ENCODE results near the gene ROBO1.
"Not testable (repeated sequence)": the region's sequence is repeated elsewhere in the genome, so short reads cannot be mapped to it uniquely, and the experiment has no call there.

Gene ROBO1

GRCh38 chr3:78765671-78766485 lies 1001.9 kb downstream of the ROBO1 start:
- no peak for DNase-seq

DNA sequence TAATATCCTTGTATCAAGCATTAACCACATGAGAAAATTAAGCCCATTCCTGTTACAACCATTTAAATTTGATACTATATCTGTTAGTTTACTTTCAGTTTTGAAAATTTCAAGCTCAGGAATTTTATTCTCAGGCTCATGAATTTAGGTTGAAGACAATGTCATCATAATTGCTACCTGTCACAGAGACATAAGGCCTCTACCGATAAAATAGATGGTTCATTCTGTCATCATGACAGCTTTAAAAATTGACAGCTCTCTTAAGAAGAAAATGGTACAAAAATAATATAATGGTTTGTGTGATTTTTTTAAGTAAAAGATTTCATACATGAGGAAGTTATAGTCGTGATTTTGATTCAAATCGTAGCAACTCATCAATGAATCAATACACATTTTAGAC lies 1003.2 kb downstream of the ROBO1 start:
- DNase-seq, result no peak

DNA sequence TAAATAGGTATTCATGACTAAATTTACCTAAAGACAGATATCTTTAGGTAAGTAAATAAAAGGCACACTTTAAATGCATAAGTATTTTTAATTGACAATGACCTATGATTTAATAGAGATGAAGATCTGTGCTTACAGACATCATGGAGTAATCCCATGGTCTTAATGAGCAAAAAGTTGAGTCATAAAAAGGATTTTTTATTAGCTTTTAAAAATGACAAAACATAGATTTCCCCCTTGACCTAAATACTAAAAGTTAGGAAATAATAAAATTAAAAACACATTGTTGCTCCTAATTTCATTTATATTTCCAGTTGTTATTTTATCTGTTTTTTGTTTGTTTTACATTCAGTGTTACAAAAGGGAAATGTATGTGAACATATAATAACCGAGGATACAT lies 1005.7 kb downstream of the ROBO1 start:
- no peak for DNase-seq

DNA sequence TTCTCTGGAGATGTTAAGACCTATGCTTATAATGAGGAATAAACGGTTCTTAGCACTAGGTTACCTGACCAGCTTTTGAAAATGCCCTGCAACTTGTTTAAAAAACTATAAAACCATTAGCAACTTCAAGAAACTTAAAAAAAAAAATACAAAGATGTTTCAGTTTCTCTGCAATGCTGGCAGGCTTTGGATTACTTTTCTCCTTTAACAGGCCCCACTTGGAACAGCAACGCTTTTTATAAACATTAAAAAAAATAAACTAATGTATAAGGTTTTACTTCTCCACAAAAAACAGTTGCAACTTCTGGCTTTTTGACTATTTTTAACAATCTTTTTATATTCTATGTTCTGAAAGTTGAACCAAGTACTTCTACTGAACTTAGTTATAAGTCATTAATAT lies 1006.7 kb downstream of the ROBO1 start:
- DNase-seq, result no peak

- DNase-seq, result no peak
Observed at GRCh38 chr3:78757731-78758130, 1010.1 kb downstream of the ROBO1 start.

DNA sequence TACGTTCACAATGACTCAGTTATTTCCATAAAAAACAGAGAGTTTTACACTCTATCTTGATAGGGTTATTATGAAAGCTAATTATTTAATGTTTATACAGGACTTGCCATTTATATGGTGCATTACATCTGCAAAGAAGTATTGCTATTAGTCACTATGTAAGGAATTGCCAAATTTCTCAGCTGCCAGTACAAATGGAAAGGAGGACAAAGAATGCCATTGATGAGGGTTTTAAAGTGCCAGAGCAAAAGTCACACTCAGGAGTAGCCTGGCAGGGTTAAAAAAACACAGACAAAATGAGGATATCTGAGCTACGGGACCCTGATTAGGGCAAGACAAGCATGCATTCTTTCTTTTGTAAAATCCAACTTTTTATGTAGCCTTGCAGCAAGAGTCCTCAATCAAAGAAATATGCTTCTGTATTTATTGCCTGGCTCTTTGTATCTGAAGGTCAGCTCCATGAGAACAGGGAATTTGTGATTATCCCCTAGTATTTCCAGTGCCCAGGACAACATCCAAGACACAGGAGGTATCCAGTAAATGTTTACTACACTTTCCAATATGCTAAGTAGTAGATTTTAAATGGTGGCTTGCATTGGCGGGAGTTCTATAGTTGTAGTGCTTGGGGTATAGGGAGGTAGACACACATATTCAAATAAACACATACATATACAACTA lies 1013.6 kb downstream of the ROBO1 start:
- no peak for DNase-seq

GRCh38 chr3:78751266-78751665 lies 1016.5 kb downstream of the ROBO1 start:
- no peak for DNase-seq

DNA sequence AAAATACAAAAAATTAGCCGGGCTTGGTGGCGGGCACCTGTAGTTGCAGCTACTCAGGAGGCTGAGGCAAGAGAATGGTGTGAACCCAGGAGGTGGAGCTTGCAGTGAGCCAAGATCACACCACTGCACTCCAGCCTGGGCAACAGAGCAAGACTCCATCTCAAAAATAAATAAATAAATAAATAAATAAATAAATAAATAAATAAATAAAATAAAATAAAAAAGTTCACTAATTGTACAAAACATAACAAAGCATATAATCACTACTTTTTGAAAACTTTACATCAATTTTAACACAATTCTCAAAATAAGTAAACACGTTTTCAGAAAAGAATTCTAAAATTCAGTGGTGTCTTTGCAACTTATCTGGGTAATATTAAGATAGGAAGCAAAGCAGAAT lies 1017.5 kb downstream of the ROBO1 start:
- not testable (repeated sequence) for DNase-seq

DNA sequence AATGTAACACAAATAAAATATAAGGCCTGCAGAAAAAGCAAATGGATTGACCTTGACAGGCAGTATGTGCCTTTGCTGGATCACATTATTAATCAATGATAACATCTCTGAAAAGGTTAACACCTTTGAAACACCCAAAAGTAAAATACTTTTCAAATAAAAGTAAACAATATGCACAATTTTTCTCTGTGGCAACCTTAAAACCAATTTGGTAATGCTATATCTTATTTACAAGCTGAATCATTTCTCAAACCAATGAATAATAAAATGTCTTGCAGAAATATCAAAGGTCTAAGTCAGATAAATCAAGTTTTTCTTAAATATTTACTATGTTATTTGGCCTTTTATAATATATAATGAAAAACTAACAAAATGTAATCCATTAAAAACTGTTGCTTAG lies 1018.7 kb downstream of the ROBO1 start:
- no peak for DNase-seq

GRCh38 chr3:78745847-78746246 lies 1022.0 kb downstream of the ROBO1 start:
- DNase-seq, result no peak

- no peak for DNase-seq
Observed at GRCh38 chr3:78742491-78742890, 1025.3 kb downstream of the ROBO1 start.

DNA sequence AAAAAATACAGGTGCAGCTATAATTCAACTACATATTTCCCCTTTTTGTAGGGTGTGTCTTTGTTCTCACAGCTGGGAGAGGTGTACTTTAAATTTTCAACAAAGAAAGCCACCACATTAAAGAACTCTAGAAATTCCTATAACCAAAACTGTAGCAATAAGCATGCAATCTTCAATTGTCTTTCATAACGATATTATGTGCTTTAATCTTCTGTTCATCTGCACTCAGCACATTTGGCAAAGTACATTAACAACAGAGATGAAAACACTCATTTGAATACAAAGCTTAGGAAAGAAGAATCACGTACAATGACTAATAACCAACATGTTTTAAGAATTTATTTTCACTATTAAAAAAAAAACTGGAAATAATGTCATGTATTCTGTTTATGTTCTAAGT lies 1025.8 kb downstream of the ROBO1 start:
- DNase-seq, result no peak

DNA sequence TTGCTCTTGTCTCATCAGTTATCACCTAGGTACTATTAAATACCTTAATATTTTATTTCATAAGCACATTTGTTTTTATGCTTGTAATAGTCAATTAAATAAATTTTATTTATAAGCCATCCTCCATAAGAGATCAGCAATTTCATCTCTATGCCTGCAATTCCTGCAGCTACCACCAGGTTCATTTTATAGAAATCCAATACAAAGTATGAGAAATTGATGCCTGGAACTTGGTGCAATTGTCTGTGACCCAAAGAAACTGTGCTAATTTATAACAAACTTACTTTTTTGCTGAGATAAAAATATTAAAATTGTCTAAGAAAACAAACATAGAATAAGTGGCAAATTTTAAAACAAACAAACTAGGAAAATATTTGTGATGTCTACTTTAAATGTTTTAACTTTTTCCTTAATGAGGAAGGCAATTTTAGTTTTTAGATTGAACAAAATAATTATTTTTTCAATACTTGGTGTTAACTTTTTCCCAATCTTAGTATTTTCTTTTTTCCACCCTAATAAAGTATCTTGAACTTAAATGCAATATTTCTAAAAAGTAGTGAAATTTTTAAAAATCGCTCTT lies 1026.6 kb downstream of the ROBO1 start:
- DNase-seq, result no peak

DNA sequence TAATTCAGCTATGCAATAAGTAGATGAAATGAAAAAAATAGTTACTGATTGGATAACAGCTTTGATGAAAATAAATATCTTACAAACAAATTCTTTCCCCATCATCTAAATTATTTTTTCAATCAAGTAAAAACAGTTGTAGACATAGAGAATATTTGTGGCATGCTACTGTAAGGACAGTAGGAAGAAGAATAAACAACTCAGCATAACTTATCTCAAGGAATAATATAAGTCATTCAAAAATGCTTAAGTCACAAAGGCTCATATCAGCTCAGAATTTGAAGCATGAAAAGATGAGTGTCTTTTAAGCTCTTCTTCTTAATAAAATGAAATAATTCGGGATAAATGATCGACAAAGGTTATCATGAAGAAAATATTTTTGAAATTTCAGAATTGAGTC lies 1029.0 kb downstream of the ROBO1 start:
- DNase-seq, result no peak

GRCh38 chr3:78737988-78738387 lies 1029.8 kb downstream of the ROBO1 start:
- DNase-seq, result no peak

DNA sequence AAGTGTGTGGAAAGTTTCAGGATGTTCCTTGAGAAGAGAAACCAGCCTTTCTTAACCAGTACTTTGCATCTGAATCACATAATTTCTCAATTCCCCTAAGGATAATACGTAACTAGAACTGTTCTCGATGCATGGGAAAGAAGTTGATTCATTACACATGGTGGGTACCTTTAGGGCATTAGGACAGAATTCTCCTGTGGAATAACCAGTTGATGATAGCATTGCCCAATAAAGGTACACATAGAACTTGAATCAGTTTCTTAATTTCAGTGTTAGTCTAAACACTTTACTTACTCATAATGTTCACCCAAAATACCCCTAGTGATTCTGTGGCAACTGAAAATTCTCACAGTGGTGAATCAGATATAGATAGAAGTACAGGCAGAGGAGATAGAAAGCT lies 1030.9 kb downstream of the ROBO1 start:
- DNase-seq, result no peak

GRCh38 chr3:78734048-78734637 lies 1033.7 kb downstream of the ROBO1 start:
- no peak for DNase-seq

DNA sequence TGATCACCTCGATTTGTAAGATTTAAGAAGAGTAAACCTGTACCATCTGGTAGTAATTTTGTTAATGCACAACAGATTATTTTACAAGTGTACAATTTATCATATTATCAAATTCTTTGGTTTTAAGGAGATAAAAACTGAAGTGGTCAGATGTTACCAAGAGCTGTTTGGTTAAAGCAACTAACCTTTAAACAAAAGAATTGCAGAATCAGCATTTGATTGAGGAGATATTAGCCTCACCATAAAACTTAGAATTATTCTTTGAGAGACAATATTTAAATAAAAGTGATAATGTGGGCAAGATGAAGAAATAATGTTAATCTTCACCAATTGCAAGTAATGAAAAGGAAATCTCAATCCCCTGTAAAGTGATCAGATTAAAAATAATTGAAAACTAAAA lies 1034.9 kb downstream of the ROBO1 start:
- DNase-seq, result no peak

DNA sequence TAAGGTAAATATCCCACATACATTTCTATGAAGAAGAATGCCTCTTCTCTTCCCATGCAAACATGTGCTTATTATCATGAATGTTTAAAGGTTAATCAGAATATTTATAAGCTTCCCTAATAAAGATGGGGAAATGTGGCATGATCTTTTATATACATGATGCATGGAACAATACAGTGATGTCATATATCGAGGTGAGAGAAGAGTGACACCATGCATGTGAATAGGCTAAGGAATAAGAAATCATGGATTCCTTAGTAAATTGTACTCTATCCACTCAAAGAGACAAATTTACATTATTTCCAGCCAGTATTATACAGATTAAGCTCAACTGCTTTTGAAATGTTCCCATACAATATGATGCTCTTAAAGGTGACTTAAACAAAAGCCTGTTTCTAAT lies 1035.3 kb downstream of the ROBO1 start:
- no peak for DNase-seq

- no peak for DNase-seq
Observed at GRCh38 chr3:78729946-78730345, 1037.9 kb downstream of the ROBO1 start.

DNA sequence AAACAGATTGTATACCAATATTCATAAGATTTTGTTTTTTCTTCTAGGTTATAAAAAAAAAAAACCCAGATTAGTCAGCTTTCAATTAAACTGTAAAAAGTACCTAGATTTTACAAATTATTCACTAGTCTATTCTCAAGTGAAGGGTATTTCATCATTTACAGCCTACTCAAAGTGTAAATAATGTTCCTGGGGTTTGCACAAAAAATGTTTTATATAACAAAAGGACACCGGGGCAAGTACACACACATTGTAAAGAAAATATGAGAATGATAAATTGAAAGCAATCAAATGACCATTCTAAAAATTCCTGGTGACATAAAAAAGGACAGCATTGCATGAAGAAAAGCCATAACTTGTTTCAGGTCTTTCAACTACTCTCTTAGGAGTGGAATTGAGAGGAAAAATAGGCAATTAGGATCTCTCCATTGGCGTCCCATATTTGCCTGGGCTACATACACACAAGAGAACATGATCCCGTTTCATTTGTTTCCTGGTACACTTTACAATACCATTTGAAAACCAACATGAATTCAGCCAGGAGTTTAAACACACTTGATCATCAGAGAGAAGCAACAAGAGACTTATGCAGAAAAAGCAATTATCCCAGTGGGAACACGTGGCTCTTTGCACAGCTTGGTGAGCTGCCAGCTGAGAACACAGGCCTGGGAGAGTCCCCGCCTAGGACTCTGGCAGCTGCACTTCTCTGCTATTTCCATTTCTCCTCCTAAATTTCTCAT lies 1039.2 kb downstream of the ROBO1 start:
- no peak for DNase-seq

DNA sequence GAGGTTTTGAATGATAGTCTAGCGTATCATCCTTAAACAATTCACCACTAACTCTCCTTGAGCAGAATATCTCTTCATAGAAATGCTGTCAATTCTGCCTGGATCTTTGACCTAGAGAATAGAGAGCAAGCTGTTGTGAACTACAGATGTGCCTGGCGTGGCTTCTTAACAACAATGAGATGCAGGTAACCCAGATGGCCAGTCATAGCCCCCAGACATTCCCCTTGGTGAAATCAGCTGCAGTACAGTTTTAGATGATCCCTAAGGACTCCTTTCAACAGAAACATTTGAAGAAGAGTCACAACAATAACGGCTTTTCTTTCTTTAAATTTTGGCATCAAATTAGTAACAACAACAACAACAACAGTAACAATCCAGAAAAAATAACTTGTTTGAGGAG lies 1041.3 kb downstream of the ROBO1 start:
- DNase-seq, result no peak

DNA sequence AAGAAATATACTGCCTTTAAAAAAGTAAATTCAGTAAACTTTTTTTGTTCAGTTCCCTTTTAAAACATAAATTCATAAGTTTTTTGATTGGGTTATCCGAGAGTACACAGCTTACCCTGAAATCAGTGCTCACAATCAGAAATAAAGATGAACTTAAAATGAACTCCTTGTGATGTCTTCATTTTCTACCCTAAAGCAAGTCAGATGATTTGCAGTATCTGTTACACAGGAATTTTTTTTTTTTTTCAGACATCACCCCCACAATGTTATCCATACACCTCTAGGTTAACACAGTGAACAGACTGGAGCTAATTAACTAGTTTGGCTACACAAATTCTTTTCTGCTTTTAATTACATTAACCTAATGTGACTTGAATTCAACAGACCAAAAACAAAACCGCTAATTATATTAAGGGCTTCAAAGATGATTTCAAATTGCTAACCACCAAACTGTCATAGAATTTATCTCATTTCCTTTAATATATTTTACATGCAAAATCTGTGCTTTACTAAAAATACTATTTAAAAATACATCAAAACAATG lies 1042.0 kb downstream of the ROBO1 start:
- no peak for DNase-seq

Measured in CD4-positive, alpha-beta T cell treated with Interleukin-1 beta for 1 hour (primary cell).